ENCODE measurements around the gene FBXO8.

The FBXO8 gene

GRCh38 chr4:174198396-174198795 lies 85.1 kb downstream of the FBXO8 start:
- TF ChIP-seq CTCF (IDR thresholded peaks at IDR 0.05), result no peak
- Mint-ChIP-seq H3K4me1 (no peaks in the 10 kb centered on the region), H3K4me3 (no peak overlapping the region), H3K27me3 (ENCODE audit: low read depth, poor library complexity) (peaks cover 30% of the 10 kb centered on the region), H3K27ac (no peak overlapping the region), H3K36me3 (ENCODE audit: low read depth) (no peaks in the 10 kb centered on the region), H3K9me3 (no peaks in the 10 kb centered on the region)
- DNase-seq, result no peak

GRCh38 chr4:174193438-174194374 lies 89.8 kb downstream of the FBXO8 start:
- Mint-ChIP-seq H3K27ac (no peak overlapping the region), H3K9me3 (no peaks in the 10 kb centered on the region), H3K27me3 (ENCODE audit: low read depth, poor library complexity) (peaks cover 21% of the 10 kb centered on the region), H3K4me3 (no peak overlapping the region), H3K4me1 (no peaks in the 10 kb centered on the region), H3K36me3 (ENCODE audit: low read depth) (no peaks in the 10 kb centered on the region)
- no peak for DNase-seq
- no peak for TF ChIP-seq CTCF (IDR thresholded peaks at IDR 0.05)

- H3K4me3 Mint-ChIP-seq, result no peak overlapping the region
- H3K9me3 Mint-ChIP-seq, result no peaks in the 10 kb centered on the region
- no peak for DNase-seq
- no peak for TF ChIP-seq CTCF (IDR thresholded peaks at IDR 0.05)
- H3K36me3 Mint-ChIP-seq (ENCODE audit: low read depth), result no peaks in the 10 kb centered on the region
- no peaks in the 10 kb centered on the region for H3K4me1 Mint-ChIP-seq
- H3K27ac Mint-ChIP-seq, result no peak overlapping the region
- peaks cover 25% of the 10 kb centered on the region for H3K27me3 Mint-ChIP-seq (ENCODE audit: low read depth, poor library complexity)
Measured at GRCh38 chr4:174192943-174193342, 90.5 kb downstream of the FBXO8 start.

GRCh38 chr4:174190832-174191500 lies 92.5 kb downstream of the FBXO8 start:
- Mint-ChIP-seq H3K36me3 (ENCODE audit: low read depth) (no peaks in the 10 kb centered on the region), H3K27ac (no peak overlapping the region), H3K4me3 (no peak overlapping the region), H3K27me3 (ENCODE audit: low read depth, poor library complexity) (peaks cover 19% of the 10 kb centered on the region), H3K4me1 (no peaks in the 10 kb centered on the region), H3K9me3 (no peaks in the 10 kb centered on the region)
- no peak for TF ChIP-seq CTCF (IDR thresholded peaks at IDR 0.05)
- no peak for DNase-seq

GRCh38 chr4:174189392-174190015 lies 94.0 kb downstream of the FBXO8 start:
- Mint-ChIP-seq H3K4me1 (no peaks in the 10 kb centered on the region), H3K27ac (no peak overlapping the region), H3K4me3 (no peak overlapping the region), H3K27me3 (ENCODE audit: low read depth, poor library complexity) (peaks cover 15% of the 10 kb centered on the region), H3K36me3 (ENCODE audit: low read depth) (no peaks in the 10 kb centered on the region), H3K9me3 (no peaks in the 10 kb centered on the region)
- DNase-seq, result no peak
- TF ChIP-seq CTCF (IDR thresholded peaks at IDR 0.05), result no peak

Measured in nephron progenitor cell (in vitro differentiated cells).